Activated T-helper 9 cell treated with anti-CD3 and anti-CD28 coated beads, Interleukin-2, amount 50 U/mL, for 16 hours (primary cell): ENCODE data around the gene CUL1.
A peak's percentile ranks its signal among the peaks of the same experiment; 100 is the strongest.

Source experiments
- DNase-seq: peaks from one replicate; pipeline ENCODE4 v3.0.0-alpha.2; 2020; ENCODE audit warnings: low read depth

Gene CUL1

DNA sequence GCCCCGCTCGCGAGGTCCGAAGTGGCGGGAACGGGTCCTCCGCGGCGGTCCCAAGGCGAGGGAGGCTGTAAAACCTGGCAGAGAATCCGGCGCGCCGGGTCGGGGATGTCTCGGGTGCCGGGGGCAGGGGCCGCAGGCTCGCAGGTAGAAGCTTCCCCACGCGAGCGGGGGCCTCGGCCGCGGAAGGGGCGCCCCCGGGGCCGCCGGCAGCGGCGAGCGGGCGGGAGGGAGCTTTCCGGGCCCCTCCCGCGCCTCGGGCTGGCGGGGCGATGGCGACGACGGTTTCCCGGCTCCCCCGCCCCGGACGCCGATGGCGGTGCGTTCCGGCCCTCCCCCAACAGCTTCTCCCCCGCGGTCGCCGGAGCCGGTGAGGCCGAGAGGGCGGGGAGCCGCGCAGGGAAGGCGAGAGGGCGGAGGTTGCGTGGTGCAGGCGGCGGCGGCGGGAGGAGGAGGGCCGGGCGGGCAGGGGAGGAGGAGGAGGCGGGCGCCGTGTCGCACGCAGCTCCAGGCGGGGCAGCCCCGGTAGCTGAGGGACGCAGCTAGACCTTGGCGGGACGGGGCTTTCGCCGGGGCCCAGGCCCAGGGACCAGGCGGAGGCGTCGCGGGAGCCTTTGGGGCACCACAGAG, at the start of gene CUL1:
CUL1 (plus strand) TSS at position 507 of the 627 bp plus-strand sequence. CDS start 31,220 bp downstream, outside the sequence.
- DNase-seq, result peak; percentile 80

GRCh38 chr7:148650232-148650858, 48.4 kb upstream of the CUL1 start:
- DNase-seq, result no peak

DNA sequence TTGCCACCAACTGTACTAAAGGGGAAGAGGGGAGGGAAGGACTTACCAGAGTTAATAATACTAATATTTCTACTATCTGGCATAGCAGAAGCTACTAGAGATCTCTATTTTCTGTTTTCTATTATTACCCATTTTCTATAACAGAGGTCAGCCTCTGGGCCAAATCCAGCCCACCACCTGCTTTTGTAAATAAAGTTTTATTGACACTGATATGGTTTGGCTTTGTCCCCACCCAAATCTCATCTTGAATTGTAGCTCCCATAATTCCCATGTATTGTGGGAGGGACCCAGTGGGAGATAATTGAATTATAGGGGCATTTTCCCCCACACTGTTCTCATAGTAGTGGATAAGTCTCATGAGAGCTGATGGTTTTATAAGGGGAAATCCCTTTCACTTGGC, 45.9 kb upstream of the CUL1 start:
- DNase-seq, result no peak

- DNase-seq, result no peak
These were observed 40.8 kb upstream of the CUL1 start for GRCh38 chr7:148657929-148658328.

DNA sequence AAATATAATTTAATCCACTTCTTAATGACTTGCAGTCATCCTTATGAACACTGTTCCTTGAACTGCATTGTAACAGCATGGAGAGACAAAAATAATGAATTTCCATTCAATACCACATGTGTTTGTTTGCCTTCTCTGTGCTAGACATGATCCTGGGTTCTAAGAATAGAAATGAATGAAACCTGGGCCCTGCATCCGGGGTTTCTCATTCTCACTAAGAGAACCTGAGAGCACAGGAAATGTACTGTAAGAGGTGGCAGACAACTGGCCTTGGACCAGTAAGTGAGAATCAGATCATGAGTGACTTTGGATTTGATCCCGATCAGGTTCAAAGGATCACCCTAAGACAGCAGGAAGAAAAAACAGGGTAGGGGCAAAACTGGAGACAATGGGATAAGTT, 37.2 kb upstream of the CUL1 start:
- no peak for DNase-seq

GRCh38 chr7:148662646-148663045, 36.1 kb upstream of the CUL1 start:
- no peak for DNase-seq

- no peak for DNase-seq
These were observed 34.4 kb upstream of the CUL1 start for GRCh38 chr7:148664324-148664723.

- DNase-seq, result no peak
These were observed 33.5 kb upstream of the CUL1 start for GRCh38 chr7:148665221-148665620.

DNA sequence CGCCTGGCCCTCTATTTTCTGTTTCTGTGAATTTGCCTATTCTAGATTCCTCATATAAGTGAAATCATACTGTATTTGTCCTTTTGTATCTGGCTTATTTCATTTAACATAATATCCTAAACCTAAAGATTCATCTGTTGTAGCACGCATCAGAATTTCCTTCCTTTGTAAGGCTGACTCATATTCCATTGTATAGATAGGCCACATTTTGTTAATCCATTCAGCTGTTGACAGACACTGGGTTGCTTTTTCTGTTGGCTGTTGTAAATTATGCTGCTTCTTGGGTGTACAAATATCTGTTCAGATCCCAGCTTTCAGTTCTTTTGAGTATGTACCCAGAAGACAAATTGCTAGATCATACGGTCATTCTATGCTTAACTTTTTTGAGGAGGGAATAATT, 28.8 kb upstream of the CUL1 start:
- DNase-seq, result no peak

DNA sequence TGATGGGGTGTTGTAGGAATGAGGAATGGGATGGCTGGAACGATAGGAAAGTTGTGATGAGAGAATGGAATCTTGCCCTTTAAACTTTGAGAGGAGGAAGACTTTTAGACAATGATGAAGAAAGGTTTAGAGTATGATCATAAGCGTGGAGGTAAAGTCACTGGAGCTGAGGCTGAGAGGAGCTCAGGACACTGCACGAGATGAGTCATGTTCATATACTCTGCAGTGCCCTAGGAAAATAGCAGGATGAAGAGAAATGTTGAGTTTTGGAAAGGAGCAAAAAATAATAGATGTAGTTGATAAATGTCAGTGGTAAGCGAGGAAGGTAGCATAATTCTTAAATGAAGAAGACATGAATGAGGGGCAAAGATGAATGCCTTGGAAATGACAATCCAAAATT, 28.3 kb upstream of the CUL1 start:
- no peak for DNase-seq

DNA sequence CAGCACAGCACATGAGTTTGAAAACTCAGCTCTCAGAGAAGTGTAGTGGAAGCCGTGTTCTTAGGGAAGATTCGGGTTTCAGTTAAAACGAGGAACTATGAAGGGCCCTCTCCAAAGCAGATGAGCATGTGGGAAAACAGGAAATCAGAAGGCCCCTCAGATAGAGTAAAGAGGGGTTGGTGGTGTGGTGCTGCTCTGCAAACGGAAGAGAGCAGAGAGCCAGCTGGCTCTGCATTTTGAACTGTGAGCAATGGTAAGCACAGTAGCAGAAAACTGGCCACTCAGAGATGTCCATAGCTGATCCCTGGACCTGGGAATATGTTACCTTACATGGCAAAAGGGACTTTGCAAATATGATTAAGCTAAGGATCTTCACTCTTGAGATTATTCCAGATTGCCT, 27.9 kb upstream of the CUL1 start:
- DNase-seq, result no peak

- DNase-seq, result no peak
These were observed 26.7 kb upstream of the CUL1 start for GRCh38 chr7:148672041-148672440.

DNA sequence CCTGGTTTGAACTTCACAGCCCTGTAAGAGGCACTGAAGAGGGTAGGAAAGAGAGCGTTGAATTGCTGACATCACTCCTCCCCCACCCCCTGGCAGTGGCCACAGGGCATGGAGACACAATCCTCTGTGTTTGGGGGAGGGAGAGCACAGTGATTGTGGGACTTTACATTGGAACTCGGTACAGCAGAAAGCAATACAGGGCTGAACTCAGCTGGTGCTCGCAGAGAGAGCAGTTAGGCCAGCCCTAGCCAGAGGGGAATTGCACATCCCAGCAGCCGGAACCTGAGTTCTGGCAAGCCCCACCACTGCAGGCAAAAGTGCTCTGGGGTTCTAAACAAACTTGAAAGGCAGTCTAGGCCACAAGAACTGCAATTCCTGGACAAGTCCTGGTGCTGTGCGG, 24.0 kb upstream of the CUL1 start:
- DNase-seq, result no peak

- DNase-seq, result no peak
These were observed 22.4 kb upstream of the CUL1 start for GRCh38 chr7:148676291-148676690.

DNA sequence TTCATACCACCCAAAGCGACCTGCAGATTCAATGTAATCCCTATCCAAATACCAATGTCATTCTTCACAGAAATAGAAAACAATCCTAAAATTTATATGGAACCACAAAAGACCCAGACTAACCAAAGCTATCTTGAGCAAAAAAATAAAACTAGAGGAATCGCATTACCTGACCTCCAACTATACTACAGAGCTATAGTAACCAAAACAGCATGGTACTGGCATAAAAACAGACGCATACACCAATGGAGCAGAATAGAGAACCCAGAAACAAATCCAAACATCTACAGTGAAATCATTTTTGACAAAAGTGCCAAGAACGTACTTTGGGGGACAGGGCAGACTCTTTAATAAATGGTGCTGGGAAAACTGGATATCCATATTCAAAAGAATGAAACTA, 16.9 kb upstream of the CUL1 start:
- no peak for DNase-seq

DNA sequence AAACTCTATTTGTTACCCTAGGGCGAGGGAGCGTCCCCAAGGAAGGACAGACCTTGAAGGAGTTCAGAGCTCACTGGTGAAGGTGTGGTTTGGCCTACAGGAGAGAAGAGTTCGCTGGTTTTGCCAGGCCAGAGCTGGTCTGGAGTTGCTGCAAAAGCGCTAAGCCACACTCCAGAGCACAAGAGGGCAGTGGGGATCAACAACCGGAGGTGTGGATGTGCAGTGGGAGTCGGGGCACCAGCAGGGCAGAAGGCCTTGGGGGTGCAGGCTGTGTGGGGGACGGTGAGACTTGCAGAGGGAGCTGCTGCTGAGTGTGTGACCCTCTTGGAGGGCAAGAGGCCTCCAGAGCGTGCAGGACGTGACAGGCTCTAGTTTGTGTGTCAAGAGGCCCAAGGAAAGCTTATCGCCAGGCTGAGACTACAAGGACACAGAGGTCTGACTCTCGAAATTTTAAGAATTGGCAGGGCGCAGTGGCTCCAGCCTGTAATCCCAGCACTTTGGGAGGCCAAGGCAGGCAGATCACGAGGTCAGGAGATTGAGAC, 14.3 kb upstream of the CUL1 start:
- no peak for DNase-seq

- no peak for DNase-seq
These were observed 12.3 kb upstream of the CUL1 start for GRCh38 chr7:148686312-148686937.

DNA sequence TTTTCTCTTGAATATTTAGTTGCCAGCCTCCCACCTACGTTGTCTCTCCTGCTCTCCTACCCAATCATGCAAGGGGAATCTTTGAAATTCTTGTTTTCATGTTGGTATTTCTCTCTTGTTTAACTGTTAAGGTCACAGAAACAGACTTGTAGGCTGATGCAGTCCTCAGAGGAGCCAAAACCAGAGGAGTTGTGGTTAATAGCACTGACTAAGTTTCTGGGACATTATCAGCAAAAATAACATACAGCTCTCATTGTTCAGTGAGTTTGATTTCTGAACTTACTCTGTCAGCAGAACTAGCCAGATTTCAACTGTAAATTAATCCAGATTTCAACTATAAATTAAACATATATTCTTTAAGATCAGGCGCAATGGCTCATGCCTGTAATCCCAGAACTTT, 11.1 kb upstream of the CUL1 start:
- DNase-seq, result no peak

GRCh38 chr7:148688526-148688925, 10.2 kb upstream of the CUL1 start:
- no peak for DNase-seq

GRCh38 chr7:148693651-148694050, 5.1 kb upstream of the CUL1 start:
- no peak for DNase-seq

DNA sequence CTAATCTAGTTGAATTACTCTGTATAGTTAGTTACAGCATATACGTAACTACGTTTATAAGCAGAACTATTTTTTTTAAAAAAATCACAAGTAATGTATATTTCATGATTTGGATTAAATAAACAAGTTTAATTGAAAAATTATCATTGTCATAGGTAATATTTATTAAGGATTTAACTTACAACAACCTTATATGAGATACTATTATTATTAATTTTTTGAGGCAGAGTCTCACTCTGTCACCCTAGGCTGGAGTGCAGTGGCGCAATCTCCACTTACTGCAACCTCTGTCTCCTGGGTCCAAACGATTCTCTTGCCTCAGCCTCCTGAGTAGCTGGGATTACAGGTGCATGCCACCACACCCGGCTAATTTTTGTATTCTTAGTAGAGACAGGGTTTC, 4.1 kb upstream of the CUL1 start:
- no peak for DNase-seq

GRCh38 chr7:148695953-148696352, 2.8 kb upstream of the CUL1 start:
- DNase-seq, result no peak

DNA sequence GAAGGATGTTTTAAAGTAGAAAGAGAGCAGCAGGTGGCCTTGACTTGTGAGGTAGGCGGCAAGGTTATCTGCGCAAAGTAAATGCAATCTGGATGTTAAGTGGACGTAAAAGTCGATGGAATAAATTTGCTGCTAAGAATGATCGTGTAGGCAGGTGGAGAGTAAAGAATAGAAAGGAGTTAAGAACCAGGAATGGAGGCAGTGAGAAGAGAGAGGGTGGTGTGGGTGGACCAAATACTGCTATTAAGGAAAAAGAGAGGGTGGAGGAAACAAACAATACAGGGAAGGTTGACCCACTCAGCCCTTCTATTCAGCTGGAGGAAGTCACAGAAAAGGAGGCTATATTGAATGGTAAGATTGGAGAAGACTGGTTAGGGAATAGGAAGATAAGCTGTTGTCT, 1.9 kb upstream of the CUL1 start:
- no peak for DNase-seq
